ENCODE measurements around the gene CDHR5.

The CDHR5 gene

DNA sequence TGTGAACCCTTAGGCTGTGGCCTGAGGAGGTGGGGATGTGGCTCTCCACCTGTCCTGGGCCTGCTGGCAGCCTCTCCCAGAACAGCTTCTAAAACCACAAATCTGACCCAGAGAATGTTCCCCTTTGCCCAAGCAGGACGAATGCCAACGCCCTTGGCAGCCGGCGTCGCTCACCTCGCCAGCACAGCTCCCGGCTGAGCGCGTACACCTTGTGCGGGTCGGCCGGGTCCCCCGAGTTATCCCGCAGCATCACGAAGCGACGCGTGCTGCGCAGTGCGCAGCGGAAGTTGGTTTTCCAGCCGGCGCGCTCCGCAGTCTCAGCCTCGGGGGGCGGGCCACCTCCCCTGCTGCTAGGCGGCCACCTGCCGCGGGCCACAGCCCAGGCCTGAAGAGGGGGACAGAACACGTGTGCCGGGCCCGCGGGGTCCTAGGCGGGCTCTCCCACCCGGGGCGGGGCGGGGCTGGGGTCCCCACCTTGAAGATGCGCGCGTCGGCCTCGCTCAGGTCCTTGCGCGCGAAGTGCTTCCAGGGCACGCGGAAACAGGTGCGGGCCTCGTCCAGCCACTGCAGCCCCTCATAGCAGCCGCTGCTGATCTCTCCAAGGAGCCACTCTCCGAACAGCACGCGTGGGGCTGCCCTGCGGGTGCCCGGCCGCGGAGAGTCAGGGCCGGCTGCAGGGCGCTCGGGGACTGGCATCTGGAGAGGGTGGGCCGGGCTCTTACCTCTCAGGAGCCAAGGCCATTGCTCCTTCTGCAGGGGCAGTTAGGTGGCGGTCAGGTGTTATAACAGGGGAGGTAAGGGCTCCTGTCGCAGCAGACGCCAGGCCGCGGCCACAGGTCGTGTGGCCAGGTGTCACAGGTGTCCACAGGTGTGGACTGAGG lies 9.9 kb downstream of the CDHR5 start:
- no peak overlapping the region for H3K4me3 ChIP-seq (IDR thresholded peaks at IDR 0.05; ENCODE audit: insufficient read depth, low read depth, low read length)
- H3K36me3 ChIP-seq (ENCODE audit: insufficient read depth): no peaks in the 10 kb centered on the region; the same call in 1 of the 2 replicates
- no peaks in the 10 kb centered on the region for H4K20me1 ChIP-seq (ENCODE audit: insufficient read depth)

DNA sequence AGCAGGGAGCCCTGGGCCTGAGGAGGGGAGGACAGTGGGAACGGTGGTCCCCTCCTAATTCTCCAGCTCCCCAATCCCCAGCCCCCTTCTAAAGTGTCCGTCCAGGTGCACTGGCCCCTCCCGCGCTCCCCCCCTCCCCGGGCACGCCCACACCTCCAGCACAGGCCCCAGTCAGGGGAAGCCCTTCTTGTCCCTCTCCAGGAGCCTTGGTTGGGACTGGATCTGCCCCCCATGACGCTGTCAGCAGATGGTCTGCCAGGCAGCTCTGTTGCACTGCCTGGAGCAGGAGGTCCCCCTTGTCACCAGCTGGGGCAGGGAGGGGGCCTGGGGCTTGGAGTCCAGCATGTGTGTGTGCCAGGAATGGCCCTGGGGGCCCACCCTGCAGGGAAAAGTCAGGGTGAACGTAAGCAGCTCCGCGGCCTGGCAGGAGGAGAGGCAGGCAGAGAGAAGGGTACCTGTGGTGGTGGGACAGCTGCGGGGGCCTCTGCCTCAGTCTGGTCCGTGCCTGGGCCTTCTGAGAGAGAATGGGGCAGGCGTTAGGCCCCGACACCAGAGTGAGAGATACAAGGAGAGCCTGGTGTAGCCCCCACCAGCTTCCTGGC lies 10.6 kb downstream of the CDHR5 start:
- H2AFZ ChIP-seq (ENCODE audit: low read depth): no peak overlapping the region
- no peaks in the 10 kb centered on the region for H3K79me2 ChIP-seq (ENCODE audit: insufficient read depth, low read depth)
- H3K4me2 ChIP-seq: no peak overlapping the region
- TF ChIP-seq, protein P1, sequence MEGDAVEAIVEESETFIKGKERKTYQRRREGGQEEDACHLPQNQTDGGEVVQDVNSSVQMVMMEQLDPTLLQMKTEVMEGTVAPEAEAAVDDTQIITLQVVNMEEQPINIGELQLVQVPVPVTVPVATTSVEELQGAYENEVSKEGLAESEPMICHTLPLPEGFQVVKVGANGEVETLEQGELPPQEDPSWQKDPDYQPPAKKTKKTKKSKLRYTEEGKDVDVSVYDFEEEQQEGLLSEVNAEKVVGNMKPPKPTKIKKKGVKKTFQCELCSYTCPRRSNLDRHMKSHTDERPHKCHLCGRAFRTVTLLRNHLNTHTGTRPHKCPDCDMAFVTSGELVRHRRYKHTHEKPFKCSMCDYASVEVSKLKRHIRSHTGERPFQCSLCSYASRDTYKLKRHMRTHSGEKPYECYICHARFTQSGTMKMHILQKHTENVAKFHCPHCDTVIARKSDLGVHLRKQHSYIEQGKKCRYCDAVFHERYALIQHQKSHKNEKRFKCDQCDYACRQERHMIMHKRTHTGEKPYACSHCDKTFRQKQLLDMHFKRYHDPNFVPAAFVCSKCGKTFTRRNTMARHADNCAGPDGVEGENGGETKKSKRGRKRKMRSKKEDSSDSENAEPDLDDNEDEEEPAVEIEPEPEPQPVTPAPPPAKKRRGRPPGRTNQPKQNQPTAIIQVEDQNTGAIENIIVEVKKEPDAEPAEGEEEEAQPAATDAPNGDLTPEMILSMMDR (conservative IDR thresholded peaks at IDR 0.05; ENCODE audit: low read depth, low read length): no peak
- no peak overlapping the region for H3K27ac ChIP-seq
- H3K27me3 ChIP-seq (ENCODE audit: insufficient read depth, low read depth): no peaks in the 10 kb centered on the region
- no peaks in the 10 kb centered on the region for H4K20me1 ChIP-seq (ENCODE audit: insufficient read depth)
- no peak overlapping the region for H3K9ac ChIP-seq
- H3K4me1 ChIP-seq (ENCODE audit: low read depth, poor library complexity, severe bottlenecking): peaks cover 16% of the 10 kb centered on the region
- H3K4me3 ChIP-seq (IDR thresholded peaks at IDR 0.05; ENCODE audit: insufficient read depth, low read depth, low read length): no peak overlapping the region
- no peaks in the 10 kb centered on the region; the same call in 1 of the 2 replicates for H3K36me3 ChIP-seq (ENCODE audit: insufficient read depth)

More for the DNA sequence above, 9.9 kb downstream of the CDHR5 start:
- H3K79me2 ChIP-seq (ENCODE audit: insufficient read depth, low read depth): no peaks in the 10 kb centered on the region
- H2AFZ ChIP-seq (ENCODE audit: low read depth): no peak overlapping the region
- peak overlapping the region; percentile 61; the same call in 1 of the 2 replicates for H3K9ac ChIP-seq
- peak overlapping the region; percentile 73 for H3K4me2 ChIP-seq
- H3K27me3 ChIP-seq (ENCODE audit: insufficient read depth, low read depth): no peaks in the 10 kb centered on the region
- peak overlapping the region; percentile 72; the same call in 1 of the 2 replicates for H3K27ac ChIP-seq
- TF ChIP-seq, protein P1 (conservative IDR thresholded peaks at IDR 0.05; ENCODE audit: low read depth, low read length): no peak
- H3K4me1 ChIP-seq (ENCODE audit: low read depth, poor library complexity, severe bottlenecking): peaks cover 16% of the 10 kb centered on the region

DNA sequence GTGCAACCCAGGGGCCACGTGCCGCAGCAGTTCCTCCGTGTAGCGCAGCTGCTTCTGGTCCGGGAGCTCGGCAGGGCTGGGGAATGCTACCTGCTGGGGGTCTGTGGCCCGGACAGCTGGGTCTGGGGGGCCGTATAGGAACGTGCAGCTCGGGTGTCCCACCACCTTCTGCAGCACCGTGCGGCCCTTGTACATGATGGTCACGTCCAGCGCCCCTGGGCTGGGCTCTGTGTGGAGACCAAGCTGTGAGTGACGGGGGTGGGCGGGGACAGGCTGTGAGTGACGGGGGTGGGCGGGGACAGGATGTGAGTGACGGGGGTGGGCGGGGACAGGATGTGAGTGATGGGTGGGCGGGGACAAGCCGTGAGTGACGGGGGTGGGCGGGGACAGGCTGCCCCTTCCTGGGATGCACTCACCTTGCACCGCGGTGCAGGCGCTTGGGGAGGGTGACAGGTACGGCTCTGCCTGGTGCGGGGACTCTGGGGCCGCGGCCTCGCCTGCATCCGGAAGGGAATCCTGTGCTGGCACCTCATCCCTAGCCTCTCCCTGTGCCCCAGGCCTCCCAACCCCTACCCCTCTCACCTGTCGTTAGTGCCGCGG lies 11.3 kb downstream of the CDHR5 start:
- H3K4me2 ChIP-seq: no peak overlapping the region
- TF ChIP-seq, protein P1 (conservative IDR thresholded peaks at IDR 0.05; ENCODE audit: low read depth, low read length): no peak
- H2AFZ ChIP-seq (ENCODE audit: low read depth): no peak overlapping the region
- no peak overlapping the region for H3K27ac ChIP-seq
- H3K27me3 ChIP-seq (ENCODE audit: insufficient read depth, low read depth): no peaks in the 10 kb centered on the region
- no peak overlapping the region for H3K4me3 ChIP-seq (IDR thresholded peaks at IDR 0.05; ENCODE audit: insufficient read depth, low read depth, low read length)
- no peaks in the 10 kb centered on the region; the same call in 1 of the 2 replicates for H3K36me3 ChIP-seq (ENCODE audit: insufficient read depth)
- H3K79me2 ChIP-seq (ENCODE audit: insufficient read depth, low read depth): no peaks in the 10 kb centered on the region
- no peaks in the 10 kb centered on the region for H4K20me1 ChIP-seq (ENCODE audit: insufficient read depth)
- H3K4me1 ChIP-seq (ENCODE audit: low read depth, poor library complexity, severe bottlenecking): peaks cover 16% of the 10 kb centered on the region
- H3K9ac ChIP-seq: no peak overlapping the region

DNA sequence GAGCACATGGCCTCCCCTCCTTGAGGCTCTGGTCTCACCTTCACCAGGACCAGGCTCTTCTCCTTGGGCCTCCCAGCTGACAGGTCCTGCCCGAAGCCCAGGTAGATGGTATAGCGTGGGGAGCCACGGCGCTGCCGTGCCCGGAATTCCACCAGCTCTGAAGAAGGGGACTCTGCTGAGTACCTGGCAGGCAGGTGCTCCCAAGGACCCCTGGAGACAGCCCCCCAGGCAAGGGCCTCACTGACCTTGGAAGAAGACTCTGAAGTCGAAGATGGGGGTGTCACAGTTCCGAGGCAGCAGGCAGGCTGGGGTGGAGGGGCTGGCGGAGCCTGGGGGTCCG lies 11.8 kb downstream of the CDHR5 start:
- Histone ChIP-seq H3K36me3 (ENCODE audit: insufficient read depth) (no peaks in the 10 kb centered on the region; the same call in 1 of the 2 replicates), H3K9ac (no peak overlapping the region), H2AFZ (ENCODE audit: low read depth) (no peak overlapping the region), H3K27ac (no peak overlapping the region), H4K20me1 (ENCODE audit: insufficient read depth) (no peaks in the 10 kb centered on the region), H3K27me3 (ENCODE audit: insufficient read depth, low read depth) (no peaks in the 10 kb centered on the region), H3K4me2 (no peak overlapping the region), H3K79me2 (ENCODE audit: insufficient read depth, low read depth) (no peaks in the 10 kb centered on the region), H3K4me1 (ENCODE audit: low read depth, poor library complexity, severe bottlenecking) (peaks cover 16% of the 10 kb centered on the region), H3K4me3 (IDR thresholded peaks at IDR 0.05; ENCODE audit: insufficient read depth, low read depth, low read length) (no peak overlapping the region)
- TF ChIP-seq, protein P1 (conservative IDR thresholded peaks at IDR 0.05; ENCODE audit: low read depth, low read length): no peak
